Astrocyte (in vitro differentiated cells and primary cell): ENCODE data around the gene SLC9A9.

Source experiments
- EZH2 ChIP-seq: IDR thresholded peaks from 2 replicates; pipeline ENCODE4 v1.6.1; 2012; ENCODE audit warnings: mild to moderate bottlenecking, low read length, inconsistent platforms; ENCODE audit not compliant: insufficient read depth
- TF ChIP-seq, protein P1 (sequence below): IDR thresholded peaks from 2 replicates; pipeline ENCODE4 v1.5.1; 2011; ENCODE audit warnings: low read depth, mild to moderate bottlenecking, inconsistent platforms, low read length, moderate library complexity; ENCODE audit not compliant: insufficient read depth

GRCh38 chr3:143769616-143770015, 78.7 kb downstream of the SLC9A9 start:
- TF ChIP-seq, protein P1, sequence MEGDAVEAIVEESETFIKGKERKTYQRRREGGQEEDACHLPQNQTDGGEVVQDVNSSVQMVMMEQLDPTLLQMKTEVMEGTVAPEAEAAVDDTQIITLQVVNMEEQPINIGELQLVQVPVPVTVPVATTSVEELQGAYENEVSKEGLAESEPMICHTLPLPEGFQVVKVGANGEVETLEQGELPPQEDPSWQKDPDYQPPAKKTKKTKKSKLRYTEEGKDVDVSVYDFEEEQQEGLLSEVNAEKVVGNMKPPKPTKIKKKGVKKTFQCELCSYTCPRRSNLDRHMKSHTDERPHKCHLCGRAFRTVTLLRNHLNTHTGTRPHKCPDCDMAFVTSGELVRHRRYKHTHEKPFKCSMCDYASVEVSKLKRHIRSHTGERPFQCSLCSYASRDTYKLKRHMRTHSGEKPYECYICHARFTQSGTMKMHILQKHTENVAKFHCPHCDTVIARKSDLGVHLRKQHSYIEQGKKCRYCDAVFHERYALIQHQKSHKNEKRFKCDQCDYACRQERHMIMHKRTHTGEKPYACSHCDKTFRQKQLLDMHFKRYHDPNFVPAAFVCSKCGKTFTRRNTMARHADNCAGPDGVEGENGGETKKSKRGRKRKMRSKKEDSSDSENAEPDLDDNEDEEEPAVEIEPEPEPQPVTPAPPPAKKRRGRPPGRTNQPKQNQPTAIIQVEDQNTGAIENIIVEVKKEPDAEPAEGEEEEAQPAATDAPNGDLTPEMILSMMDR = no peak
- no peak for TF ChIP-seq EZH2
